CD4-positive, CD25-positive, alpha-beta regulatory T cell (primary cell): Measurements from ENCODE around the gene TBL3. TPM values are rescaled to one million over a fixed set of nuclear protein-coding genes. Genes with fewer than 3 reads are reported as not detected.

Source experiments
- ATAC-seq, 2 donors: fragments of 150-1000 bp; cut with Tn5 transposase; one replicate each; pipeline ENCODE4 v1.10.0; 2021; ENCODE audit warnings: low read depth in 2 of 2, moderate number of reproducible peaks in 2 of 2, moderate library complexity in 1 of 2
- DNase-seq, 3 donors: peaks; one replicate each; pipeline versions ENCODE4 v3.0.0 to v3.0.0-alpha.2; 2012 to 2022; ENCODE audit warnings: mixed read lengths in 1 of 3
- H3K27ac ChIP-seq: one replicate; pipeline ENCODE4 v1.7.0; 2013; ENCODE audit warnings: mild to moderate bottlenecking, low read length; ENCODE audit not compliant: insufficient read depth, poor library complexity, severe bottlenecking
- H3K27me3 ChIP-seq: one replicate; pipeline ENCODE4 v1.7.0; 2013; ENCODE audit warnings: low read length; ENCODE audit not compliant: control insufficient read depth, insufficient read depth
- H3K36me3 ChIP-seq: one replicate; pipeline ENCODE4 v1.7.0; 2013; ENCODE audit warnings: mild to moderate bottlenecking, low read length, moderate library complexity; ENCODE audit not compliant: control insufficient read depth, insufficient read depth
- H3K4me1 ChIP-seq: 2 replicates; pipeline ENCODE4 v1.7.0; 2013; ENCODE audit warnings: mild to moderate bottlenecking, low read length; ENCODE audit not compliant: insufficient read depth, control insufficient read depth, poor library complexity, severe bottlenecking
- H3K4me3 ChIP-seq: one replicate; pipeline ENCODE4 v1.7.0; 2013; ENCODE audit warnings: low read depth, mild to moderate bottlenecking, low read length, moderate library complexity
- H3K9me3 ChIP-seq, 2 experiments: 1 replicate in 1 of 2; 2 replicates in 1 of 2; pipeline ENCODE4 v1.7.0; 2013; ENCODE audit warnings: low read length in 2 of 2, mild to moderate bottlenecking in 1 of 2, moderate library complexity in 1 of 2; ENCODE audit not compliant: control insufficient read depth in 2 of 2
- H3K27ac Mint-ChIP-seq, 3 donors: one replicate each; pipeline ENCODE4 v1.8.0; 2020 to 2022; ENCODE audit warnings: mild to moderate bottlenecking in 3 of 3, mixed read lengths in 3 of 3, moderate library complexity in 2 of 3
- H3K27me3 Mint-ChIP-seq: one replicate; pipeline ENCODE4 v1.8.0; 2022; ENCODE audit warnings: mild to moderate bottlenecking, mixed read lengths
- H3K36me3 Mint-ChIP-seq: one replicate; pipeline ENCODE4 v1.8.0; 2020; ENCODE audit warnings: mixed read lengths
- H3K4me1 Mint-ChIP-seq, 4 donors: one replicate each; pipeline ENCODE4 v1.8.0; 2020 to 2022; ENCODE audit warnings: mixed read lengths in 4 of 4, mild to moderate bottlenecking in 1 of 4
- H3K4me3 Mint-ChIP-seq, 4 donors: one replicate each; pipeline ENCODE4 v1.8.0; 2020 to 2022; ENCODE audit warnings: mild to moderate bottlenecking in 4 of 4, mixed read lengths in 4 of 4, moderate library complexity in 3 of 4
- H3K9me3 Mint-ChIP-seq, 7 donors: one replicate each; pipeline ENCODE4 v1.8.0; 2020 to 2022; ENCODE audit warnings: mixed read lengths in 7 of 7, mild to moderate bottlenecking in 3 of 7, moderate library complexity in 2 of 7
- polyA plus RNA-seq, 4 donors: library from polyadenylated mRNA; unstranded; fragments of 300-500 nt; fragmentation: Illumina TruSeq; gene quantifications; one replicate each; pipeline ENCODE4 v1.2.3, GENCODE V29; 2021
- total RNA-seq: library from RNA; stranded (reverse); gene quantifications from one replicate; pipeline ENCODE4 v1.2.3, GENCODE V29; 2022

The TBL3 gene
- 25.3 TPM for total RNA-seq
- polyA plus RNA-seq, result 10 to 100 TPM; 48.0 to 60.0 (median 53.9) TPM

GRCh38 chr16:1971796-1972489, at the start of gene TBL3:
Gene TBL3, plus strand, starts transcription at chr16:1972053. Its CDS starts 112 bp downstream, at chr16:1972165.
- Mint-ChIP-seq H3K9me3 (no peaks in the 10 kb centered on the region), H3K4me3 (peak within 1 kb of the TSS; percentile 91 to 98 (median 96)), H3K27ac (peak within 1 kb of the TSS; percentile 94 to 99 (median 98)), H3K36me3 (peaks cover 6% of the 10 kb centered on the region), H3K27me3 (peaks cover 14% of the 10 kb centered on the region), H3K4me1 (peaks cover 6 to 31% (median 11%) of the 10 kb centered on the region in 4 donors)
- ATAC-seq, result peak; percentile 97 to 98
- Histone ChIP-seq H3K4me1 (peaks cover 24% of the 10 kb centered on the region), H3K4me3 (peak within 1 kb of the TSS; percentile 81), H3K36me3 (peaks cover 21% of the 10 kb centered on the region), H3K27ac (peak within 1 kb of the TSS; percentile 92), H3K9me3 (no peaks in the 10 kb centered on the region), H3K27me3 (no peaks in the 10 kb centered on the region)
- peak; percentile 95 to 98 (median 98) for DNase-seq

- ATAC-seq, result no peak
- peaks cover 43% of the 10 kb centered on the region for H3K27me3 Mint-ChIP-seq
- no peak overlapping the region for H3K4me3 Mint-ChIP-seq
- no peaks in the 10 kb centered on the region for H3K9me3 ChIP-seq
- peaks cover 0 to 6% (median 3%) of the 10 kb centered on the region in 4 donors for H3K4me1 Mint-ChIP-seq
- H3K27me3 ChIP-seq, result peaks cover 5% of the 10 kb centered on the region
- no peak overlapping the region for H3K27ac ChIP-seq
- H3K36me3 ChIP-seq, result no peaks in the 10 kb centered on the region
- no peaks in the 10 kb centered on the region for H3K36me3 Mint-ChIP-seq
- H3K4me1 ChIP-seq, result peaks cover 5% of the 10 kb centered on the region
- H3K4me3 ChIP-seq, result no peak overlapping the region
- H3K27ac Mint-ChIP-seq, result no peak overlapping the region
- H3K9me3 Mint-ChIP-seq, result peaks cover 0 to 2% (median 0%) of the 10 kb centered on the region in 7 donors
- no peak for DNase-seq
Measured at GRCh38 chr16:1922357-1922756, 49.5 kb upstream of the TBL3 start.

DNA sequence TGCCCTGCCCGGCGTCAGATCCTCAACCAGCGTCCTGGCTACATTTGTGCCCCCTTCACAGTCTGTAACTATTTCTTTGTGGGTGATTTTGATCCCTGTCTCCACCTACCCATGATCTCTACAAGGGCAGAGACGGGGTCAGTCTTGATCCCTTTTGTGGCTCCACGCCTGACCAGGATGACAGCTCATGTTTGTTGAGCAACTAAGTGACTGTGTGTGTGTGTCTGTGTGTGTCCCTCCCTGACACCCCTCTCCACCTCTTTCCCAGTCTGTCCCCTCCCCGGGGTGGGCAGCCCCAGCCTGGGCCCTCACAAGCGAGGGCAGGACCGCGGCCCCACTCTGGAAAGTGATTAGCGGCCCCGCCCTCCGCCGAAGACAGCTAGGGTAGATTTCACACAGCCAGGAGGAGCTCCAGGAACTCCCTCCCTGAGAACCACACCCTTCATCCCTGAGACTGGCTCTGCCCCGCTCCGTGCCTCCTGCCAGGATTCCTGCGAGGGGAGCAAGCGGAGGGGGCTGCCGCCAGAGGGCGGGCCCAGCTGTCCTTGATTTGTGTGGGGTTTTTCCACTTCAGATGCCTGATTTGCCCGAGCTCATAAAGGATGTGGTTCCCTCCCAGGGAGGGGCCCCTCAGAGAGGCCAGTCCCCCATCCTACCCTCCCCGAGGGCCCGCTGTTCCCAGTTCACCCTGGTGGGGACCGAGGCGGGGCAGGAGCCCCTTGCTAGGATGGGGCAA, 48.4 kb upstream of the TBL3 start:
- peak in 1 of 2 donors; percentile 17 for ATAC-seq
- Mint-ChIP-seq H3K4me1 (peaks cover 0 to 8% (median 3%) of the 10 kb centered on the region in 4 donors), H3K27me3 (peaks cover 41% of the 10 kb centered on the region), H3K27ac (no peak overlapping the region), H3K36me3 (no peaks in the 10 kb centered on the region), H3K4me3 (no peak overlapping the region), H3K9me3 (peaks cover 0 to 2% (median 0%) of the 10 kb centered on the region in 7 donors)
- peaks cover 5% of the 10 kb centered on the region for H3K27me3 ChIP-seq
- no peak overlapping the region for H3K27ac ChIP-seq
- H3K9me3 ChIP-seq, result no peaks in the 10 kb centered on the region
- no peak overlapping the region for H3K4me3 ChIP-seq
- no peaks in the 10 kb centered on the region for H3K36me3 ChIP-seq
- DNase-seq, result no peak
- peaks cover 5% of the 10 kb centered on the region for H3K4me1 ChIP-seq

DNA sequence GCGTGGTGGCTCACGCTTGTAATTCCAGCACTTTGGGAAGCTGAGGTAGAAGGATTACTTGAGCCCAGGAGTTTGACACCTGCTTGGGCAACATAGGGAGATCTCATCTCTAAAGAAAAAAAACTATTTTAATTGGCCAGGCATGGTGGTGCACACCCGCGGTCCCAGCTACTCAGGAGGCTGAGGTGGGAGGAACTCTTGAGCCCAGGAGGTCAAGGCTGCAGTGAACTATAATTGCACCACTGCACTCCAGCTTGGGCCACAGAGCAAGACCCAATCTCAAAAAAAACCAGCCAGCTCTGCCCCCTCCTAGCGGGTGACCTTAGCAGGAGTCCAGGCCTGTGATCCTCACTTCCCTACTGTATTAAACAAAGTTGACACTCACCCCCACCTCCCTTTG, 47.8 kb upstream of the TBL3 start:
- H3K4me1 ChIP-seq, result peaks cover 6% of the 10 kb centered on the region
- Mint-ChIP-seq H3K36me3 (no peaks in the 10 kb centered on the region), H3K27me3 (peaks cover 37% of the 10 kb centered on the region), H3K4me1 (peaks cover 0 to 10% (median 3%) of the 10 kb centered on the region in 4 donors), H3K9me3 (peaks cover 0 to 2% (median 0%) of the 10 kb centered on the region in 7 donors), H3K4me3 (no peak overlapping the region), H3K27ac (no peak overlapping the region)
- H3K36me3 ChIP-seq, result no peaks in the 10 kb centered on the region
- ATAC-seq (no peak), DNase-seq (no peak)
- H3K27me3 ChIP-seq, result peaks cover 5% of the 10 kb centered on the region
- H3K9me3 ChIP-seq, result no peaks in the 10 kb centered on the region
- no peak overlapping the region for H3K4me3 ChIP-seq
- no peak overlapping the region for H3K27ac ChIP-seq

DNA sequence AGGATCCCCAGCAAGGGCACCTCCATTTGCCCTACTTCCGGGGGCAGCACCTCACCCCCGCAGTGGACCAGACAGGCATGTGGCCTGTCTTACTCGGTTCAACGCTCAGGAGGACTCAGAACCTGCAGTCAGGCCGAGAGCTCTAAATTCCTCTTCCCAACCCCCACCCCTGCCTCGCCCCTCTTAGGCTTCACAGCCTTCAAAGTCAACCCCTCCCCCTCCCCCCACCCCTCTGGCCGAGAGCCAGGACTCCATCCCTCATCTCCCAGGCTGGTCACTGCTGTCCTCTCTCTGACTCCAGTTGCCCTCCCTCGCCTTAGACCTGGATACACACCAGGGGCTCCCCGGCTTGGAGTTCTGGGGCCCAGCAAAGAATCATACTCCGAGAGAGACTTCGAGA, 45.6 kb upstream of the TBL3 start:
- H3K27me3 ChIP-seq, result peaks cover 5% of the 10 kb centered on the region

GRCh38 chr16:1929105-1929504, 42.7 kb upstream of the TBL3 start:
- H3K27me3 ChIP-seq, result no peaks in the 10 kb centered on the region
- no peaks in the 10 kb centered on the region for H3K36me3 Mint-ChIP-seq
- H3K27ac Mint-ChIP-seq, result no peak overlapping the region
- no peak overlapping the region for H3K4me3 ChIP-seq
- H3K9me3 ChIP-seq, result no peaks in the 10 kb centered on the region
- DNase-seq (no peak), ATAC-seq (peak in 1 of 2 donors; percentile 4)
- H3K4me1 Mint-ChIP-seq, result peaks cover 0 to 6% (median 0%) of the 10 kb centered on the region in 4 donors
- no peaks in the 10 kb centered on the region for H3K9me3 Mint-ChIP-seq
- no peaks in the 10 kb centered on the region for H3K36me3 ChIP-seq
- H3K27ac ChIP-seq, result no peak overlapping the region
- H3K4me1 ChIP-seq, result peaks cover 12% of the 10 kb centered on the region
- peaks cover 9% of the 10 kb centered on the region for H3K27me3 Mint-ChIP-seq
- H3K4me3 Mint-ChIP-seq, result peak overlapping the region in 3 of 4 donors; percentile 52 to 87 (median 79)

More for the DNA sequence above, 45.6 kb upstream of the TBL3 start:
- no peaks in the 10 kb centered on the region for H3K9me3 ChIP-seq
- no peaks in the 10 kb centered on the region for H3K9me3 Mint-ChIP-seq
- H3K4me1 ChIP-seq, result peaks cover 17% of the 10 kb centered on the region
- H3K4me3 ChIP-seq, result no peak overlapping the region
- H3K36me3 ChIP-seq, result no peaks in the 10 kb centered on the region
- ATAC-seq, result no peak
- no peak overlapping the region for H3K27ac ChIP-seq
- H3K27ac Mint-ChIP-seq, result no peak overlapping the region
- no peaks in the 10 kb centered on the region for H3K36me3 Mint-ChIP-seq
- H3K27me3 Mint-ChIP-seq, result peaks cover 27% of the 10 kb centered on the region
- H3K4me3 Mint-ChIP-seq, result no peak overlapping the region
- peaks cover 0 to 6% (median under 1%) of the 10 kb centered on the region in 4 donors for H3K4me1 Mint-ChIP-seq
- DNase-seq, result no peak

DNA sequence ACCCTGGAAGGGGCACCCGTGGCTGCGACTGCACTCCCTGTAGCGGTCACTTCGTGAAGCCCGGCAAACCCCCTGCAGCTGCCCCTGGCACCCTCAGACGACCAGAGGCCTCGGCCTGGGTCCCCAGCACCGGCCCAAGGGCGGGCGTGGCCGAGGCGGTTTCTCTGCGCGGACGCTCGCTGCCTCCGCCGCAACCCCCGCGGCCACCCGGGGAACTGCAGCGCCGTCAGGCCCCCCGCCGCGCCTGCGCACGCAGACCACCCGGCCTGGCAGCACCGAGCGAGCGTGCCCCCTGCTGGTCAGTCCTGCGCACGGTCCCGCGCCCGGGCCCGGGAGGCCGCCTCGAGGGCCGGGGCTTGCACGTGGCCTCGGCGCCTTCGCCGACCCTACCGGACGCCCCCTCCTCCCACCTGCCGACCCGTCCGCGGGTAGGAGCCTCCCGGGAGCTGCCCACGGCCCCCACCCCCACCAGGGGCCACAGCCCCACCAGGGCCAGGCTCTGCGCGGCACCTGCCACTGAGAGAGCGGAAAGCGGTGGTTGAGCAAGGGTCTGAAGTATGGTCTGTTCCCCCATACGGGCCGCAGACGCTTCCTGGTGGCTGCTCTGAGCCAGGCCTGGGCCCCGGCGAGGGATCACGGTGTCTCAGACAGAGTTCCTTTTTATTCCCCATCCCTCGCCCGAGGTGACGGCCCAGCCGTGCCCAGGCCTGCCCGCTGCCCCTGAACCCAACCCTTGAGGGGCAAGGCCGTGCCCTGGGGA, 42.1 kb upstream of the TBL3 start:
- H3K36me3 Mint-ChIP-seq, result no peaks in the 10 kb centered on the region
- H3K4me3 Mint-ChIP-seq, result peak overlapping the region in 1 of 4 donors; percentile 70
- Histone ChIP-seq H3K9me3 (no peaks in the 10 kb centered on the region), H3K27me3 (no peaks in the 10 kb centered on the region), H3K27ac (no peak overlapping the region), H3K4me3 (no peak overlapping the region), H3K4me1 (peaks cover 12% of the 10 kb centered on the region), H3K36me3 (no peaks in the 10 kb centered on the region)
- ATAC-seq, result peak; percentile 93 to 96
- DNase-seq, result peak; percentile 82 to 90 (median 84)
- no peaks in the 10 kb centered on the region for H3K9me3 Mint-ChIP-seq
- H3K27me3 Mint-ChIP-seq, result peaks cover 6% of the 10 kb centered on the region
- H3K4me1 Mint-ChIP-seq, result peaks cover 0 to 6% (median 0%) of the 10 kb centered on the region in 4 donors
- no peak overlapping the region for H3K27ac Mint-ChIP-seq
